Neural crest cell (in vitro differentiated cells): Measurements from ENCODE around the gene BCHE. TPM values are rescaled to one million over a fixed set of nuclear protein-coding genes. Genes with fewer than 3 reads are reported as not detected.
A peak's percentile ranks its signal among the peaks of the same experiment; 100 is the strongest.

Experiments used
- DNase-seq: peaks from one replicate; pipeline ENCODE4 v3.0.0; 2021; ENCODE audit warnings: low read depth, mixed read lengths, low spot score
- H3K27ac Mint-ChIP-seq: one replicate; pipeline ENCODE4 v1.8.0; 2021; ENCODE audit warnings: mild to moderate bottlenecking, mixed read lengths; ENCODE audit not compliant: unreplicated experiment
- H3K27me3 Mint-ChIP-seq: 2 replicates; pipeline ENCODE4 v1.8.0; 2021; ENCODE audit warnings: low read depth, mild to moderate bottlenecking, mixed read lengths
- H3K36me3 Mint-ChIP-seq: 2 replicates; pipeline ENCODE4 v1.8.0; 2021; ENCODE audit warnings: low read depth, mild to moderate bottlenecking, mixed read lengths
- H3K4me1 Mint-ChIP-seq: 2 replicates; pipeline ENCODE4 v1.8.0; 2021; ENCODE audit warnings: mixed read lengths
- H3K4me3 Mint-ChIP-seq: one replicate; pipeline ENCODE4 v1.8.0; 2021; ENCODE audit warnings: mild to moderate bottlenecking, mixed read lengths
- H3K9me3 Mint-ChIP-seq: 2 replicates; pipeline ENCODE4 v1.8.0; 2021; ENCODE audit warnings: mixed read lengths
- CTCF ChIP-seq: fragments of 200-600 bp; sonication (generic); conservative IDR thresholded peaks from 2 replicates; pipeline ENCODE4 v1.5.0; 2021; ENCODE audit warnings: antibody characterized with exemption, mild to moderate bottlenecking
- long read RNA-seq: library from polyadenylated mRNA; unstranded; transcript quantifications from one replicate; pipeline ENCODE4 v2.0.0, GENCODE V29; 2020
- total RNA-seq: library from RNA; stranded (reverse); gene quantifications from 2 replicates; pipeline ENCODE4 v1.2.1, GENCODE V29; 2021

The BCHE gene
- total RNA-seq = 45.2 and 52.9 TPM in 2 replicates
- long read RNA-seq, transcript BCHE-201 (4 exons, 2,454 nt) = major isoform, 296 of 371 reads
- long read RNA-seq, transcript BCHE-202 (3 exons, 702 nt) = minor isoform, 15 of 371 reads
- long read RNA-seq, partial matches to known transcripts = 27 of 371 reads
- long read RNA-seq, other reads (novel, unspliced or antisense) = 30 of 371 reads

DNA sequence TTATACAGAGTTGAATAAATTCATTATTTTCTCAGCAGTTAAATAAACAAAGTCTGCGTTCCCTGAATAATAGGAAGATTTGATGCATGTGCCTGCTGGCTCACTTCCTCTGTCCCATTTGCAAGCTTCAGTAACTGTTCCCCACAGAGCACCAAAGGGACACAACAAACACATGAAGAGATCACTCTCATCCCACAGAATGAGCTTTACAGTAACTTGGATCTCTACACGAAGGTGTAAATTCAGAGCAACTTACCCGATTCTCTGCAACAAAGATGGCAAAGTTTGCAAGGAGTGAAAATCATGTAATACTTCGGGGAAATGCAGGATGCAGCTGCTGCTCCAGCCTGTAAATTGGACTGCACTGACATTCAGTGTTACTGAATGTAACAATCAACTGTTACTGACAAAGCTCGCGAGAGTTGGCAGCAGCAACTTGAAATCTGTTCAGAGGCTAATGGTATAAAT, at the start of gene BCHE:
Gene BCHE (minus strand): TSS at position 366 of the 468 bp plus-strand sequence. CDS start 6,390 bp downstream, outside the sequence.
- TF ChIP-seq CTCF = no peak
- H3K27ac Mint-ChIP-seq = peak within 1 kb of the TSS; percentile 95
- DNase-seq = peak; percentile 33

DNA sequence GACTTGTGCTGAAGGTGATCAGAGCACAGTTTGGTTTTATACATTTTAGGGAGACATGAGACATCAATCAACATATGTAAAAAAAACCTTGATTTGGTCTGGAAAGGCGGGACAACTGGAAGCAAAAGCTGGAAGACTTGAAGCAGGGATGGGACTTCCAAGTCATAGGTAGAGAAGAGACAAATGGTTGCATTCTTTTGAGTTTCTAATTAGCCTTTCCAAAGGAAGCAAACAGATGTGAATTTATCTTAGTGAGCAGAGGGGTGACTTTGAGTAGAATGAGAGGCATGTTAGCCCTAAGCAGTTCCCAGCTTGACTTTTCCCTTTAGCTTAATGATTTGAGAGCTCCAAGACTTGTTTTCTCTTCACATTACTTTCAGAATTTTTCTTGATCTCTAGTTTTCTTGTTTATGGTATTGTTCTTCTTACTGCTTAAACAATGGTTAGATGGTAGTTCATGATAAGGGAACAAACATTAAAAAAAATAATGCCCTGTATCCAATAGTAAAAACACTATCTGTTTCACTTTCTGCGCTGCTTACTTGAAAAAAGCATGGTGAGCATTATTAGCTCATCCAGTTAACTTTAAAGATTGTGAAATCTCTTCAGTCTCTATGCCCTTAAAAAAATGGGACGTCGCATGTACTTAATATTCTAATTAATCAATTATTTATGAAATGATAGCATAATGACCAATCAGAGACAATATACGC, 48.5 kb upstream of the BCHE start:
- Mint-ChIP-seq H3K36me3 (no peaks in the 10 kb centered on the region), H3K4me3 (no peak overlapping the region), H3K4me1 (no peaks in the 10 kb centered on the region), H3K27ac (no peak overlapping the region), H3K9me3 (no peaks in the 10 kb centered on the region), H3K27me3 (no peaks in the 10 kb centered on the region)
- DNase-seq = no peak
- TF ChIP-seq CTCF = no peak

More for the DNA sequence above, at the start of gene BCHE:
- H3K36me3 Mint-ChIP-seq = no peaks in the 10 kb centered on the region
- peaks cover 26% of the 10 kb centered on the region for H3K4me1 Mint-ChIP-seq
- no peaks in the 10 kb centered on the region for H3K9me3 Mint-ChIP-seq
- no peaks in the 10 kb centered on the region for H3K27me3 Mint-ChIP-seq
- peak within 1 kb of the TSS; percentile 93 for H3K4me3 Mint-ChIP-seq

GRCh38 chr3:165884518-165884917, 47.3 kb upstream of the BCHE start:
- DNase-seq = no peak
- H3K4me3 Mint-ChIP-seq = no peak overlapping the region
- no peak overlapping the region for H3K27ac Mint-ChIP-seq
- TF ChIP-seq CTCF = no peak
- no peaks in the 10 kb centered on the region for H3K9me3 Mint-ChIP-seq
- no peaks in the 10 kb centered on the region for H3K36me3 Mint-ChIP-seq
- H3K27me3 Mint-ChIP-seq = no peaks in the 10 kb centered on the region
- H3K4me1 Mint-ChIP-seq = no peaks in the 10 kb centered on the region

DNA sequence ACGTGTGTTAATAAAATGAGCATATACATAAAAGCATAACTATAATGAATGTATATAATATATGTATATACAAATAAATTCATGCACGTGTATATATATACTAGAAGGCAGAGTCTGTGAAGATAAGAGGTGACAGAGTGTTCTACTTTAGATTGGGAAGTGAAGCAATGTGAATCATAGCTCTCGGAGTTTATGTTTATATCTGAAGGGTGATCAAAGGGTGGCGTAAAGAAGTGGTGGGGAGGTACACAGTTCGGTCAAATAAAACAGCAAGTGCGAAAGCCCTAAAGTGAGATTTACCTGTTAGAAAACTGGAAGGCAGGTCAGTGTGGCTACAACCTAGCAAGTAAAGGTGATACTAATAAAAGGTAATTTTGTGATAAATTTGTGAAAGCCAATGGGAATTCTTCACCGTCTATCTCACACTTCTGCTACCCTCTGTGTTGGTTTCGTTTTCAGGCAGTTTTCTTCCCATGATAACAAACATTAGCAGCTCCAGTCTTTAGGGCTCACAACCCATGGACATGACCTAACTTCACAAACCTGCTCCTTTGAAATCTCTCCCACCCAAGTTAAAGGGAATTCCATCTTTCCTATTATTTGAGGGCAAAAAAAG, 46.7 kb upstream of the BCHE start:
- Mint-ChIP-seq H3K4me1 (no peaks in the 10 kb centered on the region), H3K36me3 (no peaks in the 10 kb centered on the region), H3K9me3 (no peaks in the 10 kb centered on the region), H3K27ac (no peak overlapping the region), H3K4me3 (no peak overlapping the region), H3K27me3 (no peaks in the 10 kb centered on the region)
- no peak for TF ChIP-seq CTCF
- no peak for DNase-seq

DNA sequence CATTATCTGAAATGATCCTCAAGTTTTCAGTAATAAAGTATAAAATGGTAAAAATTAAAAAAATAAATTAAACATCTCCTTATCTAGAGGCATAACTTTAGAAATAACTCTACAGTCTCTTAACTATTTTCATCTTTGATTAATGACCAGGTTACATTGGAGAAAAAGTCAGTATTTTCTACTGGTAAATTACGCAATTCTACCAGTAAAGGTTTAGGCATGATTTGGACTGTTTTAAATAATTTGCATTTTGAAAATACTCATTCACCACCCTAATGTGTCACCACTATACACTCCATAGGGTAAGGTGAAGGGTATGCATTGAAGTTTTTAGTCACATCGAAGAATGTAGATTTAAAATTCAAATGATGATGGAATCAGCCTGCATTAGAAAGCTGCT, 45.9 kb upstream of the BCHE start:
- no peak for DNase-seq
- H3K27me3 Mint-ChIP-seq = no peaks in the 10 kb centered on the region
- H3K36me3 Mint-ChIP-seq = no peaks in the 10 kb centered on the region
- no peak overlapping the region for H3K4me3 Mint-ChIP-seq
- TF ChIP-seq CTCF = no peak
- no peak overlapping the region for H3K27ac Mint-ChIP-seq
- no peaks in the 10 kb centered on the region for H3K4me1 Mint-ChIP-seq
- H3K9me3 Mint-ChIP-seq = no peaks in the 10 kb centered on the region
